Measurements from ENCODE around the gene MORC4. TPM values are rescaled to one million over a fixed set of nuclear protein-coding genes. Genes with fewer than 3 reads are reported as not detected.

MORC4 gene
- total RNA-seq, 1 experiment from 2014 or later = 24.8 TPM

GRCh38 chrX:106905064-106905708, 94.8 kb downstream of the MORC4 start:
- Histone ChIP-seq H3K4me2 (ENCODE audit: low read length) (no peak overlapping the region), H3K9me2 (replicated peaks; ENCODE audit: low read length) (no peaks in the 10 kb centered on the region), H3K9ac (ENCODE audit: low read length) (no peak overlapping the region), H2AFZ (ENCODE audit: low read length) (no peak overlapping the region), H3K9me3 (ENCODE audit: low read length) (no peaks in the 10 kb centered on the region), H3K4me1 (ENCODE audit: insufficient read depth, low read length) (no peaks in the 10 kb centered on the region), H3K36me3 (ENCODE audit: low read depth, low read length) (no peaks in the 10 kb centered on the region), H3K27ac (ENCODE audit: low read length) (no peak overlapping the region), H3K79me2 (ENCODE audit: low read length) (no peaks in the 10 kb centered on the region), H3K27me3 (ENCODE audit: low read length) (no peaks in the 10 kb centered on the region), H3K4me3 (ENCODE audit: low read length) (no peak overlapping the region), H4K20me1 (ENCODE audit: low read length) (no peaks in the 10 kb centered on the region), H3F3A (ENCODE audit: low read length, unreplicated experiment) (no peaks in the 10 kb centered on the region)
- TF ChIP-seq CTCF (conservative IDR thresholded peaks at IDR 0.05; ENCODE audit: low read depth, low read length) (no peak), EZH2 (IDR thresholded peaks at IDR 0.05; ENCODE audit: low read length, unreplicated experiment) (no peak), EZH2phosphoT487 (IDR thresholded peaks at IDR 0.05; ENCODE audit: borderline replicate concordance, low read length) (no peak)
- BruUV-seq (replicated peaks) = no TSS peak
- DNase-seq (no peak), ATAC-seq (0 out of 2 replicates have a peak, but pooled peaks have one; percentile 22)
- intact Hi-C loops (cut with micrococcal nuclease) = no loop called here
- ChIA-PET CTCF (interaction anchor here (0.5 kb wide), 1 partner anchor 170 kb away, joined by 3 read pairs; no protein-coding TSS in a partner anchor), POLR2A (ENCODE audit: unreplicated experiment) (no interaction called here)

- Histone ChIP-seq H3K36me3 (ENCODE audit: low read depth, low read length) (no peaks in the 10 kb centered on the region), H3K9ac (ENCODE audit: low read length) (no peak overlapping the region), H3K4me1 (ENCODE audit: insufficient read depth, low read length) (peaks cover 7% of the 10 kb centered on the region; the same call in 1 of the 2 replicates), H3K79me2 (ENCODE audit: low read length) (no peaks in the 10 kb centered on the region), H4K20me1 (ENCODE audit: low read length) (no peaks in the 10 kb centered on the region), H2AFZ (ENCODE audit: low read length) (no peak overlapping the region), H3K9me2 (replicated peaks; ENCODE audit: low read length) (no peaks in the 10 kb centered on the region), H3K4me3 (ENCODE audit: low read length) (no peak overlapping the region), H3K27me3 (ENCODE audit: low read length) (no peaks in the 10 kb centered on the region), H3K27ac (ENCODE audit: low read length) (no peak overlapping the region), H3K4me2 (ENCODE audit: low read length) (no peak overlapping the region), H3K9me3 (ENCODE audit: low read length) (no peaks in the 10 kb centered on the region), H3F3A (ENCODE audit: low read length, unreplicated experiment) (no peaks in the 10 kb centered on the region)
- no peak for ATAC-seq
- no peak for TF ChIP-seq CTCF (conservative IDR thresholded peaks at IDR 0.05; ENCODE audit: low read depth, low read length)
- no peak for TF ChIP-seq EZH2phosphoT487 (IDR thresholded peaks at IDR 0.05; ENCODE audit: borderline replicate concordance, low read length)
- TF ChIP-seq EZH2 (IDR thresholded peaks at IDR 0.05; ENCODE audit: low read length, unreplicated experiment) = no peak
- POLR2A ChIA-PET (ENCODE audit: unreplicated experiment) = no interaction called here
- DNase-seq = no peak
- CTCF ChIA-PET = no interaction called here
- intact Hi-C loops (cut with micrococcal nuclease) = no loop called here
- no TSS peak for BruUV-seq (replicated peaks)
Observed at GRCh38 chrX:106903856-106904528, 96.0 kb downstream of the MORC4 start.

GRCh38 chrX:106903291-106903824, 96.7 kb downstream of the MORC4 start, which contains the start of gene RIPPLY1:
Gene RIPPLY1, minus strand, starts transcription at chrX:106903341. Its CDS starts 54 bp downstream, at chrX:106903287.
- POLR2A ChIA-PET (ENCODE audit: unreplicated experiment) = no interaction called here
- H3K27ac ChIP-seq (ENCODE audit: low read length) = no peak within 1 kb of the TSS

More at GRCh38 chrX:106903291-106903824, 96.7 kb downstream of the MORC4 start, which contains the start of gene RIPPLY1:
- Histone ChIP-seq H3K4me2 (ENCODE audit: low read length) (no peak within 1 kb of the TSS), H3F3A (ENCODE audit: low read length, unreplicated experiment) (no peaks in the 10 kb centered on the region), H3K9me3 (ENCODE audit: low read length) (no peaks in the 10 kb centered on the region), H3K9me2 (replicated peaks; ENCODE audit: low read length) (no peaks in the 10 kb centered on the region), H3K27me3 (ENCODE audit: low read length) (no peaks in the 10 kb centered on the region), H3K9ac (ENCODE audit: low read length) (no peak within 1 kb of the TSS), H3K4me3 (ENCODE audit: low read length) (no peak within 1 kb of the TSS), H3K36me3 (ENCODE audit: low read depth, low read length) (no peaks in the 10 kb centered on the region), H3K79me2 (ENCODE audit: low read length) (no peaks in the 10 kb centered on the region), H2AFZ (ENCODE audit: low read length) (no peak within 1 kb of the TSS), H4K20me1 (ENCODE audit: low read length) (no peaks in the 10 kb centered on the region), H3K4me1 (ENCODE audit: insufficient read depth, low read length) (peaks cover 12% of the 10 kb centered on the region; the same call in 1 of the 2 replicates)
- no peak for TF ChIP-seq CTCF (conservative IDR thresholded peaks at IDR 0.05; ENCODE audit: low read depth, low read length)
- TF ChIP-seq EZH2 (IDR thresholded peaks at IDR 0.05; ENCODE audit: low read length, unreplicated experiment) = no peak
- no peak for TF ChIP-seq EZH2phosphoT487 (IDR thresholded peaks at IDR 0.05; ENCODE audit: borderline replicate concordance, low read length)
- DNase-seq (no peak), ATAC-seq (no peak)
- intact Hi-C loops (cut with micrococcal nuclease) = no loop called here
- no TSS peak for BruUV-seq (replicated peaks)
- CTCF ChIA-PET = no interaction called here
